ENCODE data around the gene PTTG1.

- TF ChIP-seq CTCF (conservative IDR thresholded peaks at IDR 0.05; ENCODE audit: low read depth, low read length) (no peak), BHLHE40 (IDR thresholded peaks at IDR 0.05; ENCODE audit: low read depth, low read length) (no peak), USF2 (IDR thresholded peaks at IDR 0.05; ENCODE audit: low read depth, low read length) (no peak)
Observed at GRCh38 chr5:160469156-160470144, 47.8 kb downstream of the PTTG1 start.

Measured in IMR-90 (cell line).